Neural cell (in vitro differentiated cells): ENCODE results near the gene CEACAM18.

Experiments used
- CTCF ChIP-seq: fragments of 450-650 bp; IDR thresholded peaks from 2 replicates; pipeline ENCODE4 v1.5.1; 2014; ENCODE audit warnings: antibody characterized with exemption, mild to moderate bottlenecking, moderate library complexity; ENCODE audit not compliant: poor library complexity, severe bottlenecking
- EP300 ChIP-seq: fragments of 450-650 bp; conservative IDR thresholded peaks from 2 replicates; pipeline ENCODE4 v1.6.1; 2014; ENCODE audit warnings: antibody characterized with exemption, mild to moderate bottlenecking, moderate library complexity; ENCODE audit not compliant: poor library complexity, severe bottlenecking
- POLR2AphosphoS5 ChIP-seq: IDR thresholded peaks from 2 replicates; pipeline ENCODE4 v1.6.1; 2012
- RAD21 ChIP-seq: fragments of 450-650 bp; conservative IDR thresholded peaks from 2 replicates; pipeline ENCODE4 v1.6.1; 2014; ENCODE audit warnings: antibody characterized with exemption, mild to moderate bottlenecking, moderate library complexity
- SMC3 ChIP-seq: fragments of 450-650 bp; conservative IDR thresholded peaks from 2 replicates; pipeline ENCODE4 v1.6.1; 2014; ENCODE audit warnings: antibody characterized with exemption, mild to moderate bottlenecking, moderate library complexity; ENCODE audit not compliant: poor library complexity
- TAF1 ChIP-seq: IDR thresholded peaks from 2 replicates; pipeline ENCODE4 v1.6.1; 2012; ENCODE audit warnings: low read depth

- TF ChIP-seq RAD21 = no peak
- TF ChIP-seq POLR2AphosphoS5 = no peak
- no peak for TF ChIP-seq CTCF
- no peak for TF ChIP-seq TAF1
- TF ChIP-seq SMC3 = no peak
- TF ChIP-seq EP300 = no peak
Measured at GRCh38 chr19:51448411-51449016, 29.8 kb upstream of the CEACAM18 start.
